Naive thymus-derived CD4-positive, alpha-beta T cell (primary cell): Measurements from ENCODE around the gene HMG20A. TPM values are rescaled to one million over a fixed set of nuclear protein-coding genes. Genes with fewer than 3 reads are reported as not detected.

Experiments used
- ATAC-seq: fragments of 150-1000 bp; cut with Tn5 transposase; 2 replicates; pipeline ENCODE4 v1.10.0; 2021; ENCODE audit warnings: mild to moderate bottlenecking, moderate library complexity
- CTCF ChIA-PET: fragments of 350-600 bp; sonication (Branson Sonifier 250); formaldehyde crosslinking; loops from one replicate; lab custom pipeline; 2021; ENCODE audit warnings: antibody characterized with exemption; lab: Charles Lee
- POLR2A ChIA-PET: fragments of 350-600 bp; sonication (Branson Sonifier 250); formaldehyde crosslinking; loops from one replicate; lab custom pipeline; 2021; ENCODE audit warnings: antibody characterized with exemption, inconsistent platforms; lab: Charles Lee
- DNase-seq, 9 donors: peaks; one replicate each; pipeline versions ENCODE4 v3.0.0 to v3.0.0-alpha.2; 2020 to 2022; ENCODE audit warnings: mixed read lengths in 1 of 9
- H3K27ac ChIP-seq: one replicate; pipeline ENCODE4 v1.7.0; 2013; ENCODE audit warnings: mild to moderate bottlenecking, low read depth, low read length, moderate library complexity
- H3K27me3 ChIP-seq, 2 donors: one replicate each; pipeline ENCODE4 v1.7.0; 2013; ENCODE audit warnings: low read length in 2 of 2, mild to moderate bottlenecking in 2 of 2, moderate library complexity in 2 of 2; ENCODE audit not compliant: control insufficient read depth in 2 of 2, insufficient read depth in 2 of 2
- H3K36me3 ChIP-seq, 3 experiments: 1 replicate in 2 of 3; 2 replicates in 1 of 3; pipeline ENCODE4 v1.7.0; 2013; ENCODE audit warnings: low read length in 3 of 3, mild to moderate bottlenecking in 3 of 3, moderate library complexity in 1 of 3; ENCODE audit not compliant: insufficient read depth in 3 of 3, control insufficient read depth in 2 of 3
- H3K4me1 ChIP-seq, 2 donors: one replicate each; pipeline ENCODE4 v1.7.0; 2013; ENCODE audit warnings: low read length in 2 of 2, mild to moderate bottlenecking in 2 of 2, moderate library complexity in 1 of 2; ENCODE audit not compliant: control insufficient read depth in 2 of 2, insufficient read depth in 2 of 2
- H3K4me3 ChIP-seq: 2 replicates; pipeline ENCODE4 v1.7.0; 2013; ENCODE audit warnings: mild to moderate bottlenecking, low read length
- H3K9me3 ChIP-seq, 3 experiments: 1 replicate in 2 of 3; 2 replicates in 1 of 3; pipeline ENCODE4 v1.7.0; 2013; ENCODE audit warnings: low read length in 3 of 3; ENCODE audit not compliant: control insufficient read depth in 2 of 3
- H3K27ac Mint-ChIP-seq, 9 donors: one replicate each; pipeline ENCODE4 v1.8.0; 2020 to 2022; ENCODE audit warnings: mixed read lengths in 9 of 9, mild to moderate bottlenecking in 8 of 9, moderate library complexity in 5 of 9, inconsistent platforms in 2 of 9
- H3K27me3 Mint-ChIP-seq, 5 donors: one replicate each; pipeline ENCODE4 v1.8.0; 2021 to 2022; ENCODE audit warnings: mixed read lengths in 5 of 5, mild to moderate bottlenecking in 1 of 5
- H3K36me3 Mint-ChIP-seq, 5 donors: one replicate each; pipeline ENCODE4 v1.8.0; 2020 to 2022; ENCODE audit warnings: mixed read lengths in 5 of 5, mild to moderate bottlenecking in 3 of 5, inconsistent platforms in 1 of 5
- H3K4me1 Mint-ChIP-seq, 7 donors: one replicate each; pipeline ENCODE4 v1.8.0; 2020 to 2022; ENCODE audit warnings: mixed read lengths in 7 of 7, mild to moderate bottlenecking in 3 of 7, inconsistent platforms in 1 of 7
- H3K4me3 Mint-ChIP-seq, 10 donors: one replicate each; pipeline ENCODE4 v1.8.0; 2020 to 2022; ENCODE audit warnings: mild to moderate bottlenecking in 10 of 10, mixed read lengths in 10 of 10, moderate library complexity in 6 of 10, inconsistent platforms in 2 of 10
- H3K9me3 Mint-ChIP-seq, 11 donors: one replicate each; pipeline ENCODE4 v1.8.0; 2020 to 2022; ENCODE audit warnings: mixed read lengths in 11 of 11, mild to moderate bottlenecking in 4 of 11, inconsistent platforms in 1 of 11, moderate library complexity in 1 of 11
- intact Hi-C, 2 donors: fragments of 100-400 bp; cut with micrococcal nuclease; formaldehyde crosslinking; loops; one replicate each; pipeline ENCODE4 v1.15.1; 2023
- polyA plus RNA-seq, 2 donors: library from polyadenylated mRNA; unstranded; fragments of 300-500 nt; fragmentation: Illumina TruSeq; gene quantifications; one replicate each; pipeline ENCODE4 v1.2.3, GENCODE V29; 2021
- total RNA-seq, 6 experiments: library from RNA in 5 of 6; stranded (reverse) in 5 of 6; gene quantifications; 1 replicate in 5 of 6; 2 replicates in 1 of 6; pipeline ENCODE4 v1.2.3 and lab custom pipeline; 2021 to 2026

HMG20A gene
- total and polyA plus RNA-seq, 7 experiments from 2014 or later = 26.9 to 61.1 (median 38.4) TPM

GRCh38 chr15:77531191-77532000 is 110.7 kb downstream of the HMG20A start:
- CTCF ChIA-PET = no interaction called here
- no peak overlapping the region for H3K27ac ChIP-seq
- Mint-ChIP-seq H3K4me1 (peaks cover 0 to 3% (median 0%) of the 10 kb centered on the region in 7 donors), H3K36me3 (no peaks in the 10 kb centered on the region), H3K27me3 (peaks cover 0 to 15% (median 12%) of the 10 kb centered on the region in 5 donors), H3K27ac (no peak overlapping the region), H3K4me3 (no peak overlapping the region), H3K9me3 (no peaks in the 10 kb centered on the region)
- no peak for ATAC-seq
- no peaks in the 10 kb centered on the region for H3K36me3 ChIP-seq
- H3K9me3 ChIP-seq = no peaks in the 10 kb centered on the region
- H3K4me3 ChIP-seq = no peak overlapping the region
- no peaks in the 10 kb centered on the region for H3K4me1 ChIP-seq
- intact Hi-C loops = no loop called here
- DNase-seq = no peak
- H3K27me3 ChIP-seq = no peaks in the 10 kb centered on the region
- POLR2A ChIA-PET = no interaction called here

DNA sequence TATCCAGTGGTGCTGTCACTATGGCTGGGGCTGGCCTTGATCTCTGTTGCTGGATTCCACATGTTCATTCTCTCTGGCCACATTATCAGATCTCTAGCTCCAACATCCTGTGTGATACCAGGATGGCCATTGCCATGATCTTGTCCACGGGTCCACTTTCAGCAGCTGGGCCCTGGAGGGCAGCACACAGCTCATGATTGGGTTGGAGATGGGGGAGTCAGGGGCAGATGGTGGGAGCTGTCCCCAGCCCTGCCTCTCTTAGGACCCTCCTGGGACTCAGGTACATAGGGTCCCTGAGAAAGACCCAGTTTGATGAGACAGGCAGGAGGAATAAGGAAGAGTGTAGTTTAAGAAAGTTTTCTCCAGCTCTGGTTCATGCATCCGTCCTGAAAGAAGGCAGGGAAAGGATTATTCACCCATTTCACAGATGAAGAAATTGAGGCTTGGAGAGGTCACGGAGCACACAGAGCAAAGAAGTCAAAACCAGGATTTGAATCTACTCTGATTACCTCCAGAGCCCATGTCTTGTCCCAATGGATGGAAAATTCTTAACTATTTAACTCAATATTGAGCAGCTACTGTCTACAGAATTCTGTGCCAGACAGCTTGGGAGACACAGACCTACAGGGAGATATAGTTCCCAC is 111.5 kb downstream of the HMG20A start:
- Histone ChIP-seq H3K9me3 (no peaks in the 10 kb centered on the region), H3K4me1 (no peaks in the 10 kb centered on the region), H3K36me3 (no peaks in the 10 kb centered on the region), H3K27me3 (no peaks in the 10 kb centered on the region), H3K27ac (no peak overlapping the region), H3K4me3 (no peak overlapping the region)
- Mint-ChIP-seq H3K36me3 (no peaks in the 10 kb centered on the region), H3K27ac (no peak overlapping the region), H3K4me3 (no peak overlapping the region), H3K4me1 (peaks cover 0 to 3% (median 0%) of the 10 kb centered on the region in 7 donors), H3K9me3 (no peaks in the 10 kb centered on the region), H3K27me3 (peaks cover 0 to 15% (median 12%) of the 10 kb centered on the region in 5 donors)
- intact Hi-C loops = no loop called here
- CTCF ChIA-PET = no interaction called here
- POLR2A ChIA-PET = no interaction called here
- DNase-seq (no peak), ATAC-seq (no peak)

GRCh38 chr15:77532846-77533245 is 112.2 kb downstream of the HMG20A start:
- Mint-ChIP-seq H3K4me3 (no peak overlapping the region), H3K9me3 (no peaks in the 10 kb centered on the region), H3K27me3 (peaks cover 0 to 15% (median 12%) of the 10 kb centered on the region in 5 donors), H3K27ac (no peak overlapping the region), H3K4me1 (peaks cover 0 to 4% (median 0%) of the 10 kb centered on the region in 7 donors), H3K36me3 (no peaks in the 10 kb centered on the region)
- no peaks in the 10 kb centered on the region for H3K36me3 ChIP-seq
- no peaks in the 10 kb centered on the region for H3K9me3 ChIP-seq
- CTCF ChIA-PET = no interaction called here
- ATAC-seq = no peak
- POLR2A ChIA-PET = no interaction called here
- no peaks in the 10 kb centered on the region for H3K27me3 ChIP-seq
- no peaks in the 10 kb centered on the region for H3K4me1 ChIP-seq
- no peak overlapping the region for H3K27ac ChIP-seq
- intact Hi-C loops = no loop called here
- DNase-seq = no peak
- H3K4me3 ChIP-seq = no peak overlapping the region

DNA sequence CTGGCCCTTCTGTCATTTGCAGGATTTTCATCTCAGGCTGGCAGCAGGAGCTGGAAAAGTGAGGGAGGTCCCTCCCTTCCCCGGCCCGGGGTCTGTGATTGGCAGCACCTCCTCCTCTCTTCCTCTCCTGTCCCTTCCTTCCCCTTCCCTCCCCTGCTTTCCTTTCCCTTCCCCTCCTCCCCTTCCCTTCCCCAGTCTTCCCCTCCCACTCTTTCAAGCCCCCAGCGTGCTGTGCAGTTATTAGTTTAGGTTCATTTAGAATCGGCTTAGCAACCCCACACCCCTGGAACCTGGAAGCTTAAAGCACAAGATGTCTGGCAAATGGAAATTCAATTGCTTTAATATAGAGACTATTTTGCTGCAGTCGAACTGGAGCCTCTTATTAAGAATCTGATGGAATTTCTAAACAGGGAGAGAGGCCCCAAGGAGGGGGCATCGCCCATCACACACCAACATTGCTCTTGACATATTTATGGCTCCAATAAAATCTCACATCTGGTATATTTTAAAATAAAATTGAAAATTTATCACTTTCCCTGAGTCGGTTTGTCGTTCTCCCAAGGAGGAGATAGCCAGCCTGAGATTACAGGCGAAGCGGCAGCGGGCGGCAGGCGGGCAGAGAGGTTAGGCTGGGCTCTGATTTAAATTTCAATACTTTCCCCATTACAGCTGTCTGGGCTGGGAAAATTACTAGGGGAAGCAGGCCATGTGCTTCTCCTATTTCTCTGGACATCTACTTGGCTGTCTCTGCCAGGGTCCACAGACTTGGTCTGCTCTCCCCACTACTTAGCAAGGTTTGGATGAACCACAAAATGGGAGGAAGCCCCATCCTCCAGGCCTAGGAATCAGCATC is 113.1 kb downstream of the HMG20A start:
- H3K27ac Mint-ChIP-seq = no peak overlapping the region
- ChIA-PET POLR2A (no interaction called here), CTCF (no interaction called here)
- H3K36me3 Mint-ChIP-seq = no peaks in the 10 kb centered on the region
- no peaks in the 10 kb centered on the region for H3K4me1 ChIP-seq
- intact Hi-C loops = no loop called here
- no peak overlapping the region for H3K27ac ChIP-seq
- no peak for DNase-seq
- H3K4me1 Mint-ChIP-seq = peaks cover 0 to 4% (median 0%) of the 10 kb centered on the region in 7 donors
- peaks cover 0 to 15% (median 12%) of the 10 kb centered on the region in 5 donors for H3K27me3 Mint-ChIP-seq
- no peaks in the 10 kb centered on the region for H3K36me3 ChIP-seq
- H3K9me3 ChIP-seq = no peaks in the 10 kb centered on the region
- ATAC-seq = no peak
- no peaks in the 10 kb centered on the region for H3K27me3 ChIP-seq
- no peaks in the 10 kb centered on the region for H3K9me3 Mint-ChIP-seq
- H3K4me3 Mint-ChIP-seq = no peak overlapping the region
- H3K4me3 ChIP-seq = no peak overlapping the region

Other genes with a start within 250 kb of the HMG20A start
- gene PEAK1, start 784 bp upstream of the HMG20A start, total RNA-seq = 10 to 100 TPM; 11.1 to 31.0 (median 15.0) TPM
- 1 to 10 TPM; 1.2 to 1.8 TPM for gene PEAK1, start 784 bp upstream of the HMG20A start, polyA plus RNA-seq
- not detected for gene LINGO1, start 212.0 kb downstream of the HMG20A start, total RNA-seq
- not detected for gene LINGO1, start 212.0 kb downstream of the HMG20A start, polyA plus RNA-seq